Right lobe of liver (tissue), 4 donors: Measurements from ENCODE around the gene MAPKAPK5.

Experiments used
- CTCF ChIP-seq, 4 donors: fragments of 200-600 bp in 3 of 4; fragments of 450-650 bp in 1 of 4; IDR thresholded peaks; one replicate each; pipeline versions ENCODE4 v1.5.1 to v1.8.0; 2016 to 2022; ENCODE audit warnings: antibody characterized with exemption in 4 of 4, mild to moderate bottlenecking in 2 of 4
- POLR2A ChIP-seq: fragments of 450-650 bp; IDR thresholded peaks from one replicate; pipeline ENCODE4 v1.6.1; 2017; ENCODE audit warnings: antibody characterized with exemption, mild to moderate bottlenecking
- donor health status: DM: no; HTN: no; CAD: no.
- donor health status: DM: no; HTN: no; CAD: no.
- donor health status: DM: no; HTN: yes; CAD: no.

GRCh38 chr12:111812881-111813741 is 28.9 kb upstream of the MAPKAPK5 start:
- TF ChIP-seq CTCF (IDR thresholded peaks at IDR 0.05) = peak; percentile 79 to 85 (median 82)
- TF ChIP-seq POLR2A = no peak
